GM18505 (cell line): ENCODE results near the gene ITK.

Experiments
- ATAC-seq: cut with Tn5 transposase; IDR thresholded peaks from one replicate; pipeline ENCODE4 v1.9.1; 2021; ENCODE audit not compliant: unreplicated experiment
- POLR2A ChIP-seq: IDR thresholded peaks from 4 replicates; pipeline ENCODE4 v1.6.1; 2011; ENCODE audit warnings: borderline replicate concordance; ENCODE audit not compliant: insufficient read depth, insufficient read length; ENCODE audit errors: extremely low read depth

ITK gene

GRCh38 chr5:157267025-157267424, 86.4 kb downstream of the ITK start:
- no peak for TF ChIP-seq POLR2A
- ATAC-seq, result no peak

GRCh38 chr5:157267761-157268480, 87.3 kb downstream of the ITK start:
- no peak for ATAC-seq
- no peak for TF ChIP-seq POLR2A

GRCh38 chr5:157269165-157269671, 88.6 kb downstream of the ITK start:
- no peak for TF ChIP-seq POLR2A

GRCh38 chr5:157269761-157270272, 89.2 kb downstream of the ITK start:
- ATAC-seq, result no peak

More at GRCh38 chr5:157269165-157269671, 88.6 kb downstream of the ITK start:
- ATAC-seq, result no peak

GRCh38 chr5:157270771-157271170, 90.1 kb downstream of the ITK start:
- no peak for ATAC-seq
- TF ChIP-seq POLR2A, result no peak

More at GRCh38 chr5:157269761-157270272, 89.2 kb downstream of the ITK start:
- no peak for TF ChIP-seq POLR2A

- ATAC-seq, result peak; percentile 87
- TF ChIP-seq POLR2A, result peak; percentile 55
Observed at GRCh38 chr5:157271740-157272271, 91.2 kb downstream of the ITK start.

- TF ChIP-seq POLR2A, result no peak
- ATAC-seq, result peak; percentile 32
Observed at GRCh38 chr5:157273131-157273556, 92.5 kb downstream of the ITK start.

GRCh38 chr5:157275403-157275802, 94.8 kb downstream of the ITK start:
- TF ChIP-seq POLR2A, result no peak
- ATAC-seq, result no peak

GRCh38 chr5:157278319-157279037, 97.8 kb downstream of the ITK start:
- no peak for ATAC-seq
- TF ChIP-seq POLR2A, result no peak

- no peak for TF ChIP-seq POLR2A
- ATAC-seq, result no peak
Observed at GRCh38 chr5:157279605-157280239, 99.1 kb downstream of the ITK start.

- TF ChIP-seq POLR2A, result no peak
Observed at GRCh38 chr5:157280927-157281326, 100.3 kb downstream of the ITK start.

GRCh38 chr5:157282150-157282549, 101.5 kb downstream of the ITK start:
- TF ChIP-seq POLR2A, result no peak
- no peak for ATAC-seq

More at GRCh38 chr5:157280927-157281326, 100.3 kb downstream of the ITK start:
- ATAC-seq, result no peak

- ATAC-seq, result peak; percentile 100
- no peak for TF ChIP-seq POLR2A
Observed at GRCh38 chr5:157283434-157283833, 102.8 kb downstream of the ITK start.
